SK-N-SH treated with all-trans-retinoic acid at 6 μM for 48 hours (cell line): Measurements from ENCODE around the gene PTPN6.
A peak's percentile ranks its signal among the peaks of the same experiment; 100 is the strongest.

Experiments used
- ATAC-seq: fragments of 200-7000 bp; cut with Tn5 transposase; 3 replicates; pipeline ENCODE4 v1.9.1; 2020; ENCODE audit warnings: mild to moderate bottlenecking, moderate library complexity
- CREB5 ChIP-seq: fragments of 250-450 bp; sonication (Bioruptor Pico); IDR thresholded peaks from 2 replicates; pipeline ENCODE4 v1.5.1; 2020; ENCODE audit warnings: low read depth, mild to moderate bottlenecking, moderate library complexity
- CSDC2 ChIP-seq: fragments of 250-450 bp; sonication (Bioruptor Pico); IDR thresholded peaks from 2 replicates; pipeline ENCODE4 v1.5.0; 2020; ENCODE audit warnings: mild to moderate bottlenecking, moderate library complexity
- CSRNP3 ChIP-seq: fragments of 250-450 bp; sonication (Bioruptor Pico); IDR thresholded peaks from 2 replicates; pipeline ENCODE4 v1.5.1; 2021; ENCODE audit warnings: mild to moderate bottlenecking, moderate library complexity
- ESRRG ChIP-seq: fragments of 250-450 bp; sonication (Bioruptor Pico); IDR thresholded peaks from 2 replicates; pipeline ENCODE4 v1.6.1; 2021; ENCODE audit warnings: mild to moderate bottlenecking
- GLIS3 ChIP-seq: fragments of 250-450 bp; sonication (Bioruptor Pico); IDR thresholded peaks from 2 replicates; pipeline ENCODE4 v1.5.0; 2020; ENCODE audit warnings: mild to moderate bottlenecking, moderate library complexity
- OSR1 ChIP-seq: fragments of 250-450 bp; sonication (Bioruptor Pico); IDR thresholded peaks from 2 replicates; pipeline ENCODE4 v1.8.0; 2022; ENCODE audit warnings: moderate library complexity, mild to moderate bottlenecking, inconsistent platforms
- POU6F1 ChIP-seq: fragments of 250-450 bp; sonication (Bioruptor Pico); IDR thresholded peaks from 2 replicates; pipeline ENCODE4 v1.8.0; 2021; ENCODE audit warnings: low read depth, mild to moderate bottlenecking, moderate library complexity, borderline replicate concordance
- RARB ChIP-seq: fragments of 250-450 bp; sonication (Bioruptor Pico); IDR thresholded peaks from 2 replicates; pipeline ENCODE4 v1.8.0; 2021; ENCODE audit warnings: mild to moderate bottlenecking, moderate library complexity
- TCF4 ChIP-seq: fragments of 250-450 bp; sonication (Bioruptor Pico); IDR thresholded peaks from 2 replicates; pipeline ENCODE4 v1.8.0; 2021; ENCODE audit warnings: mild to moderate bottlenecking, moderate library complexity, borderline replicate concordance
- TOX ChIP-seq: fragments of 250-450 bp; sonication (Bioruptor Pico); IDR thresholded peaks from 2 replicates; pipeline ENCODE4 v1.8.0; 2021; ENCODE audit warnings: mild to moderate bottlenecking, moderate library complexity, borderline replicate concordance
- TSHZ2 ChIP-seq: fragments of 250-450 bp; sonication (Bioruptor Pico); IDR thresholded peaks from 2 replicates; pipeline ENCODE4 v1.5.0; 2020; ENCODE audit warnings: mild to moderate bottlenecking, moderate library complexity
- ZC3H10 ChIP-seq: fragments of 250-450 bp; sonication (Bioruptor Pico); IDR thresholded peaks from 2 replicates; pipeline ENCODE4 v1.5.1; 2021; ENCODE audit warnings: mild to moderate bottlenecking, moderate library complexity
- ZNF70 ChIP-seq: fragments of 450-650 bp; formaldehyde crosslinking; IDR thresholded peaks from 2 replicates; pipeline ENCODE4 v1.5.0; 2020; ENCODE audit warnings: mild to moderate bottlenecking, moderate library complexity
- ZNF8 ChIP-seq: fragments of 450-650 bp; formaldehyde crosslinking; IDR thresholded peaks from 2 replicates; pipeline ENCODE4 v1.5.0; 2020; ENCODE audit warnings: mild to moderate bottlenecking, moderate library complexity

PTPN6 gene

GRCh38 chr12:6914246-6914946 lies 36.8 kb upstream of the PTPN6 start, which contains the start of gene ENO2:
TSS of gene ENO2 (plus strand) at chr12:6914580. CDS start at chr12:6915833, 1,253 bp downstream.
- no peak for TF ChIP-seq CREB5 (CRISPR knock-in tag)
- TF ChIP-seq ZNF8 (CRISPR knock-in tag), result no peak
- no peak for TF ChIP-seq RARB (CRISPR knock-in tag)
- TF ChIP-seq OSR1 (CRISPR knock-in tag), result no peak
- TF ChIP-seq ESRRG, result no peak
- TF ChIP-seq CSRNP3 (CRISPR knock-in tag), result no peak
- no peak for TF ChIP-seq ZNF70 (CRISPR knock-in tag)
- TF ChIP-seq POU6F1 (CRISPR knock-in tag), result no peak
- TF ChIP-seq CSDC2 (CRISPR knock-in tag), result no peak
- ATAC-seq, result peak; percentile 91

GRCh38 chr12:6914947-6915788 lies 36.0 kb upstream of the PTPN6 start:
- ATAC-seq, result peak; percentile 44
- no peak for TF ChIP-seq GLIS3

GRCh38 chr12:6915789-6916285 lies 35.3 kb upstream of the PTPN6 start:
- no peak for ATAC-seq

More at GRCh38 chr12:6915789-6916285, 35.3 kb upstream of the PTPN6 start:
- TF ChIP-seq POU6F1 (CRISPR knock-in tag) (no peak), ZNF8 (CRISPR knock-in tag) (no peak), TSHZ2 (no peak), TCF4 (CRISPR knock-in tag) (no peak), TOX (CRISPR knock-in tag) (no peak), ZC3H10 (CRISPR knock-in tag) (no peak), GLIS3 (no peak)
